SKM-1 (cell line): ENCODE results near the gene ALKBH6.
"Not testable (repeated sequence)": the region's sequence is repeated elsewhere in the genome, so short reads cannot be mapped to it uniquely, and the experiment has no call there.

Experiments
- DNase-seq: peaks from one replicate; lab custom pipeline; 2025; ENCODE audit not compliant: unreplicated experiment; lab: John Stamatoyannopoulos, UW

ALKBH6 gene

DNA sequence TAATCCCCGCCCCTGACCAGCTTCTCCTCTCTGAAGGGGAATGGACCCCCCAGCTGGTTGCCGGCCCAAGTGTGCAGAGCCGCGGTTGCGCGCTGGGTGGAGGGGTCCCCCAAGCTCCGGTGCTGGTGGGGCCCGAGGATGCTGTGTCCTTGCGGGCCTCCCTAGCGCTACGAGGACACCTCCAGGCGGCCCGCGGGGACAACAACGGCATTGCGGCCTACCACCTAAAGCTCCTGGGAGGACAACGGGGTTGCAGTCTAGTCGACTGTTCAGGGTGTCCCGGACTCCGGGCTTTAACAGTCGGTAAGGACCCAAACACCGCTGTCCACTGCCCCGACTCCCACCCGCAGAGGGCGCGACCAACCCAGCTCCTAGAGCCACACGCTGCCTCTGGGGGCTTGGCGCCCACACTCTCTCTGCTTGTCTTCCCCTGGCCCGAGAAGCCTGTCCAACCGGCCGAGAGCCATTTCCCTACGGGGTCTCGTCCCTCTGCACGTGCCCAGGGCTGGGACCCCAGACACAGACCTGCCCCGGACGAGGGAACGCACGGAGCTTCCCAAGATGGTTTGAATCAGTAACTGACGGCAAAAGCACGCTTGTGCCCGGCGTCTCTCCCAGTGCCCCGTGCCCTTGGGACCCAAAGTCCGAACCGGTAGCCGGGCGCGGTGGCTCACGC, 20.0 kb downstream of the ALKBH6 start:
- no peak for DNase-seq

DNA sequence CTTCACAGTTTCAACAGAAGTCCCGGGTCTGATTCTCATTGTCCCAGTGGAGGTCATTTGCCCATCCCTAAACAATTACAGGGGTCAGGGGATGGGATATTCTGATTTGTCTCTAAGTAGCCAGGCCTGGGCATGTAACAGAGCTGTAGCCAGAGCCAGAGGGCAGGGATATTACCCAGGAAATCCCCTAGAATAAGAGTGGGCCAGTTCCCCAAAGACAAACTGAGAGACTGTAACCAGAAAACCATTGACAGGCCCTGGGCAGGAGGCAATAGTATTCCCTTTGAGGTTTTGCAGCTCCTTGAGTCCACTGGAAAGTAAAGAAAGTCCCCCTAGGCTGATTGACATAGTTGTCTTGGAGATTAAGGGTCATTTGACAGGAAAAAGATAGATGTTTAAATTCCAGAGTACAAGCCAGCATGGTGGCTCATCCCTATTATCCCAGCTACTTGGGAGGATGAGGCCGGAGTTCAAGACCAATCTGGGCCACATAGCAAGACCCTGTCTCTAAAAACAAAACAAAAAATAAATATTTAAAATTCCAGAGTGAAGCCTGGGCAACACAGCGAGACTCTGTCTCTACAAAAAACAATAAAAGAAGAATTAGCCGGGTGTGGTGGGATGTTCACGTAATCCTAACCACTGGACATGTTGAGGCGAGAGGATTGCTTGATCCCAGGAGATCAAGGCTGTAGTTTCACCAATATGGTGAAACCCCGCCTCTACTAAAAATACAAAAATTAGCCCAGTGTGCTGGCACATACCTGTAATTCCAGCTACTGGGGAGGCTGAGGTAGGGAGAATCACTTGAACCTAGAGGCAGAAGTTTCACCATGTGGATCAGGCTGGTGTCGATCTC, 20.9 kb downstream of the ALKBH6 start:
- no peak for DNase-seq

DNA sequence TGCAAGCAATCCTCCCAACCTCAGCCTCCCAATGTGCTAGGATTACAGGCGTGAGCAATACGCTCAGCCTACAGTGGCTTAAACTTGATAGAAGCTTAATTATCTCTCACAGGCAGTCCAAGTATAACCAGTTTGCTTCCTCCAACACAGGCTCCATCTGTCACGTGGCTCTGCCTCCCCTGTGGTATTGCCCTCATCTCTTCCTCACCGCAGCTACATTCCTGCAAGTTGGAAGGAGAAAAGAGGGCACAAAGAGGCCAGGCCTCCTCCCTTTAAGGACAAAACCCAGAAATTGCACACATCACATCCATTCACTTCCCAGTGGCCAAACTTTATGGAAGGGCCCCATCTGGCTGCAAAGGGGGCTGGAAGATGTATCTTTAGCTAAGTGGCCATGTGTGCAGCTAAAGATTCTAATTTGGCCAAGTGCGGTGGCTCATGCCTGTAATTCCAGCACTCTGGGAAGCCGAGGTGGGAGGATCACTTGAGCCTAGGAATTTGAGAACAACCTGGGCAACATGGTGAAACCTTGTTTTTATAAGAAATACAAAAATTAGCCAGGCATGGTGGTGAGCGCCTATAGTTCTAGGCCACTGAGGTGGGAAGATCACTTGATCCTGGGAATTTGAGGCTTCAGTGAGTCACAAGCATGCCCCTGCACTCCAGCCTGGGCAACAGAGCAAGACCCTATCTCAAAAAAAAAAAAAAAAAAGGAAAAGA, 22.1 kb downstream of the ALKBH6 start:
- no peak for DNase-seq

DNA sequence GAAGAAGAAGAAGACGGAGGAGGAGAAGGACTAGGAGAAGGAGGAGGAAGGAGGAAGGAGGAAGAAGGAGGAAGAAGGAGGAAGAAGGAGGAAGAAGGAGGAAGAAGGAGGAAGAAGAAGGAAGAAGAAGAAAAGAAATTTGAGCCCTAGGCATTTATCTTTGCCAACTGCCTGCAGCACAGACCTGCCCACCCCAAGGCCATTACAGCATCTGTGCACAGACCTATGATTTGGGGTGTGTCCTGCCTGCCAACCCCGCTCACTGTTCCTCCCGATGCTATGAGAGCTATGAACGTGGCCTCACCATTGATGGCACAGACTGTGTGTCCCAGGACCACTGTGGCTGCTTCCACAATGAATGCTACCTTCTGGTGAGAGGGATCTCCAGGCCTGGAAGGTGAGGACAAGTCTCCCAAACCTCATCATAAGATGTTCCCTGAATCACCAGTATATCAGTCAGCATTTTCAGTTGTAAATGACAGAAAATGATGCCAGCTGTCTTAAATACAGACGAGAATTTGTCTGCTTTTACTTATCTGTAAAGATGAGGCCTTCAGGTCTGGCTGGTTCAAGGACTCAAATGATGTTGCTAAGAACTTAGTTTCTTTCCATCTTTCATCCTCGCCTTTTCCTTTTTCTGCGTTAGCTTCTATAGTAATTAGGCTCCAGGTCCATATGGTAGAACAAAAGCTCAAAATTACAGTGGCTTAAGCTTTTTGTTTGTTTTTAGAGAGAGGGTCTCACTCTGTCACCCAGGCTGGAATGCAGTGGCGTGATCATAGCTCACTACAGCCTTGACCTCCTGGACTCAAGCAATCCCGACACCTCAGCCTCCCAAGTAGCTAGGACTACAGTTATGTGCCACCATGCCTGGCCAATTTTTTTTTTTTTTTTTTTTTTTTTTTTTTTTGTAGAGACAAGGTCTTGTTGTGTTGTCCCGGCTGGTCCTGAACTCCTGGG, 23.0 kb downstream of the ALKBH6 start:
- DNase-seq: no peak

DNA sequence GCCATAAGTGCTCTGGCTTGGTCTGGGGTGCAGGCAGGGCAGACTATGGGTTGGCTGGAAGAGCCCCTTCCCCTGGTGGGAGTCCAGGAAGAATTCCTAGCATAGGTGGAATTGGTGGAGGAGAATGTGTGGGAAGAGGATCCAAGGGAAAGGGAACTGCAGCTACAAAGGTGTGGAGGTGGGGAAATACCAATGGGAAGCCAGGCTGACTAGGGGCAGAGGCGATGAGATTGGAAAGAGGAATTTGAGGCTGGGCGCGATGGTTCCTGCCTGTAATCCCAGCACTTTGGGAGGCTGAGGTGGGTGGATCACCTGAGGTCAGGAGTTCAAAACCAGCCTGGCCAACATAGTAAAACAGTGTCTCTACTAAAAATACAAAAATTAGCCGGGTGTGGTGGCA, 23.9 kb downstream of the ALKBH6 start:
- no peak for DNase-seq

DNA sequence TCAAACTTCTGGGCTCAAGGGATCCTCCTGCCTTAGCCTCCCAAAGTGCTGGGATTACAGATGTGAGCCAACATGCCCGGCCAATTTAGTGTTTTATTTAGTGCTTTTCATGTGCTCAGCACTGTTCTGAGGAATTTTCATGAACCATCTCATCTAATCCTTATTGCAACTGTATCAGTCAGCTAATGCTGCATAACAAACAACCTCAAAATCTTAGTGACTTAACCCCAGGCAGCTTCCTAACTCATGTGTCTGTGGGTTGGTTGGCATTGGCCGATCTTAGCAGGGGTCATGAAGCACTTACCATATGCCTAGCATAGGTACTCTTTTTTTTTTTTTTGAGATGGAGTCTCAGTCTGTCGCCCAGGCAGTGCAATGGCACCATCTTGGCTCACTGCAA, 25.2 kb downstream of the ALKBH6 start:
- no peak for DNase-seq

DNA sequence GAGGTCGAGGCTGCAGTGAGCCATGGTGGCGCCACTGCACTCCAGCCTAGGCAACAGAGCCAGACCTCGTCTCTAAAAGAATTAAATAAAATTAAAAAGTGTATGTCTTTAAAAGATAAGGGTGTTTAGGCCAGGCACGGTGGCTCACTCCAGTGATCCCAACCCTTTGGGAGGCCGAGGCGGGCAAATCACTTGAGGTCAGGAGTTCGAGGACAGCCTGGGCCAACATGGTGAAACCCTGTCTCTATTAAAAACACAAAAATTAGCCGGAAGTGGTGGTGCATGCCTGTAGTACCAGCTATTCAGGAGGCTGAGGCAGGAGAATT, 26.5 kb downstream of the ALKBH6 start:
- DNase-seq: no peak

DNA sequence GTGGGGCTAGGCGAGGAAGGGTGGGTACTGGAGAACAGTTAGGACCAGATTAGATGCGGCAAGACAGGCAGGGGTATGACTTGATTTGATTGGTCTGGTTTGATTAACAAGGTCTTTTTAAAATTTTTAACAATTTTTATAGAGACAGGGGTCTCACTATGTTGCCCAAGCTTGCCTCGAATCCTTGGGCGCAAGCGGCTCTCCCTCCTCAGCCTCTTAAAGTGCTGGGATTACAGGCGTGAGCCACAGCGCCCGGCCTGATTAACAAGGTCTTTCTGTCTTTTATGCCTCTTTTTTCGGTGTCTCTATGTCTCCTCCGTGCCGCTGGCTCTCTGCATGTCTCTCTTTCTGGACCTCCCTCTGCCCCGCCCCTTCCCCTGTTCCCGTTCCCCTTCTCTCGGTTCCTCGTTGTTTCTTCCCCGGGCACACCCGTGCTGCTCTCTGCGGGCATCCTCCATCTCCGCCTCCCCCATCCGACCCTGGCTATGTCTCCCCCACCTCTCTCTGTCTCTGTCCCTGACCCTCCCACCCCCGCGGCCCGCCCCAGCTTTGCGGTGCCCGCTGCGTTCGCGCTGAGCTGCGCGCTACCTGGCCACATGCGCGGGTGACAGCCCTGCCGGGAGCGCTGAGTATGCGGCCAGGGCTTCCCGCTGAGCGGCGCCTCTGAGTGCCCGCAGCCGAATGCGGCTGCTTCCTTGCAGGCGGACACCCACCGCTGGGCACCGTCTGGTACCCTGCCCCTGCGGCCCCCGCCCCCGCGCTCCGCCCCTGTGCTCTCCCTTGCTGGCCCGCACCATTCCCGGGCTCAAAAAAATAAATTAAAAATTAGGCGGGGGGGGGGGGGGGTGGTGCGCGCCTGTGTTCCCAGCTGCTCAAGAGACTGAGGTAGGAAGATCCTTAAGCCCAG, 27.1 kb downstream of the ALKBH6 start:
- peak; percentile 30 for DNase-seq

DNA sequence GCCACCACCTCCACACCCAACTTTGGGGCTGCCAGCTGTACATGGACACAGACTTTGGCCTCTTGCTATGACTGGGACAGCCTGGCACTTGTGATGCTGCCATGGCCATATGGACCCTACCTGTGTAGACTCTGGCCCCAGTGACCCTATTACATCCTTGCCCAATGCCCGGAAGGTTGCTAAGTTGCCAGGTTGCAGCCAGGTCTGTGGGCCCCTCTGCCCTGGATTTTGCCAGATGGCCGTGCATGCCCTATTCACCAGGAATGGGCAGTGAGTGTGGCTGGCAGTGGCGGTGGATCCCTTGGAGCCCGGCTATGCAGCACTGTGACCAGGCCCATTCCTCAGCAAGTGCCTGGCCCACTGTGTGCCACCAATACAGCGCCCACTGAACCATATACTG, 27.9 kb downstream of the ALKBH6 start:
- no peak for DNase-seq

DNA sequence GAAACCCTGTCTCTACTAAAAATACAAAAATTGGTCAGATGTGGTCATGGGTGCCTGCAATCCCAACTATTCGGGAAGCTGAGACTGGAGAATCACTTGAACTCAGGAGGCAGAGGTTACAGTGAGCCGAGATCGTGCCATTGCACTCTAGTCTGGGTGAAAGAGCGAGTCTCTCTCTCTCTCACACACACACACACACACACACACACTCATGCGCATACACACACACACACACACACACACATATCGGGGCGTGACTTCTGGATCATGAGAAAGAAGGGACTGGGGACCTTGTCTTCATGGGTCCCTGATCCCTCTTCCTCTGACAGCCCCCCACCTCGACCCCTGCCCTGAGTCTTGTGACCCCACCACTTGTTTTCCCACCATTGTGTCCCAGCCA, 30.8 kb downstream of the ALKBH6 start:
- DNase-seq: no peak

DNA sequence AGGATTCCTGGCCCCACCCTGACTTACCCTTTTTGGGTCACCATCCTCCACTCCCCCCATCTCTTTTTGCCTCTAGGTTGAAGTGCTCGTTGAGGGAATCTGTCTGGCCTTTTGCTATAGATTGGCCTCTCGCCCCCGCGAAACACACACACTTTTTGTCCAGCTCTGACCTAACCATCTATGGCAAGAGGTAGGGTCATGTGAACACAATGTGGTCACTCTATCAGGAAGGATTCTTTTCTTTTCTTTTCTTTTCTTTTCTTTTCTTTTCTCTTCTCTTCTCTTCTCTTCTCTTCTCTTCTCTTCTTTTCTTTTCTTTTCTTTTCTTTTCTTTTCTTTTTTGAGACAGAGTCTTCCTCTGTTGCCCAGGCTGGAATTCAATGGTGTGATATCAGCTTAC, 33.0 kb downstream of the ALKBH6 start:
- not testable (repeated sequence) for DNase-seq

DNA sequence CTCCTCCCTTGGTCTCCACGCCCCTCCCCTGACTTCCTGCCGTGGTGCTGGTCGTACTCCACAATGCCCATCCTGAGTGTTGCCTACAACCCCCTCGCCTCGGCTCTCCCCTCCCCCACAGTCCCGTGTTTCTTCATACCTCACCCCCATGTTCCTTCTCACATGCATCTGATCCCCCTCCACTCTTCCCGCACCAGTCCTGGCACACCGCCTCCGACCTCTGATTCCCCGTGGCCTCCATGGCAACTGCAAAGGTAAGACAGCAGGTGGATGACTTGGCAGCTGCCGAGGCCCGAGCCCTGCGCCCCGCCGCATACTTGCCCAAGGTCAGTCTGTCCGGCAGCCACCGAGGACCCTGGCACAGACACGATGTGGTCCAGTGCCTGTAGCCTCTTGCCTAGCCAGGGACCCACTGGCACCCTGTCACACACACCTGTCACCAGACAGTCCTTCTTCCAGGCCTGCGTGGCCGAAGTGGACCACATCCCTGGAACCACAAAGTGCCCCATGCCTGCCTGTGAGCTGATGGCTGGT, 35.1 kb downstream of the ALKBH6 start:
- no peak for DNase-seq

DNA sequence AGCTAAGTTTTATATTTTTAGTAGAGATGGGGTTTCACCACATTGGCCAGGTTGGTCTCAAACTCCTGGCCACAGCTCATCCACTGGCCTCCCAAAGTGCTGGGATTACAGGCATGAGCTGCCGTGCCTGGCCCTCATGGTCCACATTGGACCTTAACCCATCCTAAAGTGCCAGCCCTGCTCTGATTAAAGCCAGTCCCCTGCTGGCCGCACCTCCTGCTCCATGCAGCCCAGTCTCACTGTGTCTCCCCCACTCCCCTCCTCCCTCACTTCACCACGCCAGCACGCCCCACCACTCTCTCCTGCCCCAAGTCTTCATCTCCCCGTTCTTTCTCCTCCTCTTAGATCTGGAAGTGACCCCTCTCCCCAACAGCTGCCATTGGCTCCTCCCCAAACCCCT, 35.7 kb downstream of the ALKBH6 start:
- DNase-seq: no peak

DNA sequence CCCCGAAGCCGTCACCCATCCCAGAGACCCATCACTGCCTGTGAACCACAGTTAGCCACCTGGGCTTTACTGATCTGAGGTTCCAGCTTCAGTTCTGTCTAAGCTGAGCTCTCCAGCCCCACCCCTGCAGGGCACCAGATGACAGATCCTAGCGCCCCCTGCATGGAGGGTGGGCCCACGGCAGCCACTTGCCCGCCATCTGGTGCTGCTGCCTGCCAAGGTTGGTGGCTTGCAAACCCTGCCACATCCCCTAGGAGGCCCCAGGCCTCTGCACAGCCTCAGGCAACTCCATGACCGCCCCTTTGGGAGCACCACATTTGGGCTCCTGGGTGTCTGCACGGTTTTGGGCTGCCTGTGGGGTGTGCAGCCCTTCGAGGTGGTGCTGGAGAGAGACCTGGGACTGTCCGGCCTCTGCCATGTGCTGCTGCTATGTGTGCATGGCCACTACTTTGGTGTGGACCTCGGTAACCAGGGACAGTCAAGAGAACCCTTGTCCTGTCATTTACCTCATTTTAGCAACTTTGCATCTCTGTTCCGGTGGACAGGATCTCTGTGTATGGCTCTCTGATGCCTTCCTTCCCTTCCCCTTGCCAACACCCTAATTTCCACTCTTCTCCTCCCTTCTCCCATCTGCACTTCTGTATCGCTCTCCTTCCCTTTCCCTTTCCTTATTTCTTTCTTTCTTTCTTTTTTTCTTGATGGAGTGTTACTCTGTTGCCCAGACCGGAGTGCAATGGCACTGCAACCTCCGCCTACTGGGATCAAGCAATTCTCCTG, 36.4 kb downstream of the ALKBH6 start:
- no peak for DNase-seq

DNA sequence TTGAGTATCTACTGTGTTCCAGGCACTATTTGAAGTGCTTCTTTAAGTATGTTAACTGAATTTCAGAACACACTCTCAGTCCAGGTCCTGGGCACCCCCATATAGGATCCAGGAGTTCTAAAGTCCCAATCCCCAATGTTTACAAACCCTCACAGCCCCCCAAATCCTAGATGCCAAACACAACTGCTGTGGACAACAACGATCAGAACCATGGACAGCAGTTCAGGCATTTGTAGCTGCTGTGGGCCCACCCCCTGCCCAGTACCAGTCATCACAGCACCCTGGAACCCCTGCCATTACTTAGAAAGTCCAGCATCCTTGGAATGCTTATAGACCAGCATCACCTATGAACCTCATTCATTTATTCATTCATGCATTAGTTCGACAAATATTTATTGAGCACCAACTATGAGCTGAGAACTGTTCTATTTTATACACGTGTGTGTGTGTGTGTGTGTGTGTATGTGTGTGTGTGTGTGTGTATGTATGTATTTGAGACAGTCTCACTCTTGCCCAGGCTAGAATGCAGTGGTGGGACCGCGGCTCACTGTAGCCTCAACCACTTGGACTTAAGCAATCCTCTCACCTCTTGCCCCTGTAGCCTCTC, 38.3 kb downstream of the ALKBH6 start:
- no peak for DNase-seq

DNA sequence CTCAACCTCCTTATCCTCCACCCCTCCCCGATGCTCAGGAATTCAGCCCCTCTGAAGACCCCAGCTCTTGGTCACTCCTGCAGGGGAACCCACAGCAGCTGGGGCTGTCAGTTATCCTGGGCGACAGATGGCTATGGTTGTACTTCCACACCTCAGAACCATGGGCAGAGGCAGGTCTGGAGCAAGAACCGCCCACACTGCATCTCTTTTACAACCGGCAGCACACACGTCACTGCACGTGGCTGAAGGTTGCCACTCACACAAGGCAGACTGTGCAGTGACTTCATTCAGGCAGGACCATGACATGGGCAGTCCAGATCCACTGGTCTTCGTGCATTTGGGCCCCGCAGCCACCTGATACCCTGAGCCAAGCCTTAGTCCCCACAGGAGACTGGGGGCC, 40.5 kb downstream of the ALKBH6 start:
- no peak for DNase-seq

DNA sequence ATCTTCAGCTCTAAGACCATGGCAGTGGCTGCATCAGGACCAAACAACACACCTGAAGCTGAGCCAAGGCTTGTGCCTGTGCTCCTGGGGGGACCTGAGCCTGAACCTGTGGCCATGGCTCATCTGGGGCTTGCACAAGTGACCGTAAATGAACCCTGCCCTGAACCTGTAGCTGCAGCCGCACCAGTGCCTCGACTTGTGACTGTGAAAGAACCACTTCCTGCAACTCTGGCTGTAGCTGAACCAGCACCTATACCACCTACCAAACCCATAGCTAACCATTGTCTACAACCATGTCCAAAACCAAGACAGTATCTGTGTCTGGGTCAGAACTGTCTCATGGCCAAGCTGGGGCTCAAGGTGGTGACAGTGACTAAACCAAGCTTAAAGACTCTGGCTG, 47.2 kb downstream of the ALKBH6 start:
- DNase-seq: no peak

DNA sequence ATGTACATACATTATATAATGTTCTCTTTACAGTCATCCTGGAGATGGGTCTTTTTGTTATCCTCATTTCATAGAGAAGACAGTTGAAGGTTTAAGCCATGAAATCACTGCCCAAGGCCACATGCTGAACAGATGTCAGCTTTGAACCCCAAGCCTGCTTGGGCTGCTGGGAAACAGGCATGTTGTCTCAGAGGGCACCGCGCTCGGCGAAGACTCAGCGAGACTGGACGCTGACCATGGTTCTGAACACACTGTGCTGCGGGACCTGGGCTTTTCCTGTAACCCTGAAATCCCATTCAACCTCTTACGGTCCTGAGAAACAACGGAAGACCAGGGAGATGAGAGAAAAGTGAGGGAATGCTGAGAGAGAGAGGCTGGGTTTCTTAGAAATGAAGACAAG, 50.5 kb downstream of the ALKBH6 start:
- DNase-seq: no peak
